Astrocyte (in vitro differentiated cells and primary cell): ENCODE measurements around the gene VASP. TPM values are rescaled to one million over a fixed set of nuclear protein-coding genes. Genes with fewer than 3 reads are reported as not detected.

Experiments
- DNase-seq: peaks from one replicate; pipeline ENCODE4 v3.0.0-alpha.2; 2010; ENCODE audit warnings: low read depth
- FAIRE-seq: peaks from 2 replicates; lab custom pipeline; 2011; peaks lifted over from hg19 to GRCh38; lab: Jason Lieb, UNC
- H2AFZ ChIP-seq: 2 replicates; pipeline ENCODE4 v1.6.0; 2012; ENCODE audit warnings: low read depth, low read length, inconsistent platforms
- H3K27ac ChIP-seq: 2 replicates; pipeline ENCODE4 v1.5.1; 2011; ENCODE audit warnings: low read depth, low read length, inconsistent platforms
- H3K27me3 ChIP-seq: 2 replicates; pipeline ENCODE4 v1.6.0; 2011; ENCODE audit warnings: low read length, inconsistent platforms; ENCODE audit not compliant: insufficient read depth
- H3K36me3 ChIP-seq: 2 replicates; pipeline ENCODE4 v1.5.1; 2011; ENCODE audit warnings: low read length, inconsistent platforms; ENCODE audit not compliant: insufficient read depth
- H3K4me1 ChIP-seq: 2 replicates; pipeline ENCODE4 v1.5.1; 2011; ENCODE audit warnings: low read length, inconsistent platforms; ENCODE audit not compliant: insufficient read depth
- H3K4me2 ChIP-seq: 2 replicates; pipeline ENCODE4 v1.6.0; 2012; ENCODE audit warnings: low read length, inconsistent platforms
- H3K4me3 ChIP-seq: 2 replicates; pipeline ENCODE4 v1.5.1; 2011; ENCODE audit warnings: low read depth, mild to moderate bottlenecking, low read length, inconsistent platforms; ENCODE audit not compliant: insufficient read depth
- H3K79me2 ChIP-seq: 2 replicates; pipeline ENCODE4 v1.6.0; 2012; ENCODE audit warnings: mild to moderate bottlenecking, low read length, inconsistent platforms; ENCODE audit not compliant: insufficient read depth
- H3K9ac ChIP-seq: 2 replicates; pipeline ENCODE4 v1.6.0; 2012; ENCODE audit warnings: mild to moderate bottlenecking, low read length, inconsistent platforms
- H3K9me3 ChIP-seq: 2 replicates; pipeline ENCODE4 v1.5.1; 2012; ENCODE audit warnings: low read depth, mild to moderate bottlenecking, low read length, inconsistent platforms; ENCODE audit not compliant: insufficient read depth
- H4K20me1 ChIP-seq: 2 replicates; pipeline ENCODE4 v1.6.0; 2012; ENCODE audit warnings: low read length, inconsistent platforms; ENCODE audit not compliant: insufficient read depth
- H3K27ac Mint-ChIP-seq: one replicate; pipeline ENCODE4 v1.8.0; 2021; ENCODE audit warnings: mild to moderate bottlenecking, mixed read lengths; ENCODE audit not compliant: unreplicated experiment
- H3K27me3 Mint-ChIP-seq: one replicate; pipeline ENCODE4 v1.8.0; 2021; ENCODE audit warnings: low read depth, mixed read lengths; ENCODE audit not compliant: unreplicated experiment
- H3K36me3 Mint-ChIP-seq: one replicate; pipeline ENCODE4 v1.8.0; 2021; ENCODE audit warnings: low read depth, mixed read lengths; ENCODE audit not compliant: unreplicated experiment
- H3K4me1 Mint-ChIP-seq: one replicate; pipeline ENCODE4 v1.8.0; 2021; ENCODE audit warnings: low read depth, mixed read lengths; ENCODE audit not compliant: unreplicated experiment
- H3K4me3 Mint-ChIP-seq: one replicate; pipeline ENCODE4 v1.8.0; 2021; ENCODE audit warnings: mild to moderate bottlenecking, moderate library complexity, mixed read lengths; ENCODE audit not compliant: unreplicated experiment
- H3K9me3 Mint-ChIP-seq: one replicate; pipeline ENCODE4 v1.8.0; 2021; ENCODE audit warnings: mild to moderate bottlenecking, mixed read lengths; ENCODE audit not compliant: unreplicated experiment
- EZH2 ChIP-seq: IDR thresholded peaks from 2 replicates; pipeline ENCODE4 v1.6.1; 2012; ENCODE audit warnings: mild to moderate bottlenecking, low read length, inconsistent platforms; ENCODE audit not compliant: insufficient read depth
- total RNA-seq: library from RNA; stranded (reverse); gene quantifications from 2 replicates; pipeline ENCODE4 v1.2.1, GENCODE V29; 2021
- TF ChIP-seq, protein P1 (sequence below): IDR thresholded peaks from 2 replicates; pipeline ENCODE4 v1.5.1; 2011; ENCODE audit warnings: low read depth, mild to moderate bottlenecking, inconsistent platforms, low read length, moderate library complexity; ENCODE audit not compliant: insufficient read depth

VASP gene
- total RNA-seq, 1 donor from 2014 or later: 222 TPM

DNA sequence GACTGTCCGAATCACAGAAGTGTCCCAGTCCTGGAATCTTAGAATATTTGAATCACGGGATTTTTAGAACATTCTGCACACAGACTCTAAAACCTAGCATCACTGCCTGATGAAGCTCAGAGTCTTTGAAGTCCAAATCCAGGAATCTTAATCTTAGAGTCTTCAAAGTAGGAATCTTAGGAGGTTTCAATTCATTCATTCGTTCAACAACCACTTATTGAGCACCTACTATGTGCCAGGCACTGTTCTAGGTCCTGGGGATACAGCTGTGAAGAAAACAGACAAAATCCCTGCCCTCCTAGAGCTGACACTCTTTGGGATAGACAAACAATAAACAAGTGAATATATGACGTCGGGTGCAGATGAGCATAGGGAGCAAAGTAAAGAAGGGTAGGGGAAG lies 12.1 kb upstream of the VASP start:
- TF ChIP-seq, protein P1, sequence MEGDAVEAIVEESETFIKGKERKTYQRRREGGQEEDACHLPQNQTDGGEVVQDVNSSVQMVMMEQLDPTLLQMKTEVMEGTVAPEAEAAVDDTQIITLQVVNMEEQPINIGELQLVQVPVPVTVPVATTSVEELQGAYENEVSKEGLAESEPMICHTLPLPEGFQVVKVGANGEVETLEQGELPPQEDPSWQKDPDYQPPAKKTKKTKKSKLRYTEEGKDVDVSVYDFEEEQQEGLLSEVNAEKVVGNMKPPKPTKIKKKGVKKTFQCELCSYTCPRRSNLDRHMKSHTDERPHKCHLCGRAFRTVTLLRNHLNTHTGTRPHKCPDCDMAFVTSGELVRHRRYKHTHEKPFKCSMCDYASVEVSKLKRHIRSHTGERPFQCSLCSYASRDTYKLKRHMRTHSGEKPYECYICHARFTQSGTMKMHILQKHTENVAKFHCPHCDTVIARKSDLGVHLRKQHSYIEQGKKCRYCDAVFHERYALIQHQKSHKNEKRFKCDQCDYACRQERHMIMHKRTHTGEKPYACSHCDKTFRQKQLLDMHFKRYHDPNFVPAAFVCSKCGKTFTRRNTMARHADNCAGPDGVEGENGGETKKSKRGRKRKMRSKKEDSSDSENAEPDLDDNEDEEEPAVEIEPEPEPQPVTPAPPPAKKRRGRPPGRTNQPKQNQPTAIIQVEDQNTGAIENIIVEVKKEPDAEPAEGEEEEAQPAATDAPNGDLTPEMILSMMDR: no peak
- no peak for TF ChIP-seq EZH2
- Histone ChIP-seq H4K20me1 (peaks cover 12% of the 10 kb centered on the region), H3K4me1 (peaks cover 11% of the 10 kb centered on the region), H3K9ac (no peak overlapping the region), H3K9me3 (no peaks in the 10 kb centered on the region), H2AFZ (no peak overlapping the region), H3K27me3 (peaks cover 13% of the 10 kb centered on the region), H3K4me2 (no peak overlapping the region), H3K4me3 (no peak overlapping the region), H3K27ac (no peak overlapping the region), H3K79me2 (no peaks in the 10 kb centered on the region), H3K36me3 (no peaks in the 10 kb centered on the region)
- no peak for FAIRE-seq
- no peak for DNase-seq
- Mint-ChIP-seq H3K36me3 (peaks cover 3% of the 10 kb centered on the region), H3K27me3 (peaks cover 17% of the 10 kb centered on the region), H3K27ac (no peak overlapping the region), H3K9me3 (peaks cover 2% of the 10 kb centered on the region), H3K4me3 (peak overlapping the region; percentile 79), H3K4me1 (peaks cover 5% of the 10 kb centered on the region)

DNA sequence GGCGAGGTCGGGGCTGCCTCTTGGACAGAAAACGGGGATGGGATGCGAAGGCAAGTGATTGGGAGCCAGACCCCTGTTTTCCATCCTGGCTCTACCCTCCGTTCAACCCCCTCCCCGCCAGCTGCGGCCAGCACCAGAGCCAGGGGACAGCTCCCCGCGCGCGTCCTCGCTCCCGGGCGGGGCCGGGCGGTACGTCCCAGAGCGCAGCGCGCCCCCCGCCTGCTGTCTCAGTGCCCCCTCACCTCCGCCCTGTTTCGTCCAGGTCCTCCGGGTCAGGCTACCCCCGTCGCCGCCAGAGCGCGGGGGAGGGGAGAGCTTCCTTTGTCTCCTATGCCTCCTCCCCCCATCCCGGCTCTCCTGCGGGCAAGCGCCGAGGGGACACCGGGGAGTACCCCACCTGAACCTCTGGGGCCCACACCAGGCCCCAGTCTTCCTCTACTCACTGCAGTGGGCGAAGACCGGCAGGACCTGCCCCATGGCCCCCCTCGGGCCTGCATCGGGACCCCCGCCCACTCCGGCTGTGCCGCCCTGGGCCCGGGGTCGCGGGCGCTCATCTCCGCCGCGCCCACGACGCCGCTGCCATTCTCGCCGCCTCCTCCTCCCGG lies 10.8 kb upstream of the VASP start:
- no peak for TF ChIP-seq EZH2
- TF ChIP-seq, protein P1: no peak
- peak overlapping the region; percentile 72 for H3K9ac ChIP-seq
- FAIRE-seq: no peak

DNA sequence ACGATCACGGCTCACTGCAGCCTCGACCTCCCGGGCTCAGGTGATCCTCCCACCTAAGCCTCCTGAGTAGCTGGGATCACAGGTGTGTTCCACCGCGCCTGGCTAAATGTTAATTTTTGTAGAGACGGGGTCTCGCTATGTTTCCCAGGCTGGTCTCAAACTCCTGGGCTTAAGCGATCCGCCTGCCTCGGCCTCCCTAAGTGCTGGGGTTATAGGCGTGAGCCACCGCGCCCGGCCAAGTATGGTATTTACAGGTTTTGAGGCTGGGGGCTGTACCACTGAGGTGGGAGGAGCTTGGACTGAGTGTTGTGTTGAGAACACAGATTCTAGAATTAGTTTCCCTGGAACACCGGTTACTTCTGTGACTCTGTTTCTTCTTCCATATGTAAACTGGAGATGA lies 9.5 kb upstream of the VASP start:
- H3K36me3 ChIP-seq: no peaks in the 10 kb centered on the region
- Mint-ChIP-seq H3K4me3 (no peak overlapping the region), H3K9me3 (peaks cover 2% of the 10 kb centered on the region), H3K4me1 (peaks cover 3% of the 10 kb centered on the region), H3K27me3 (peaks cover 24% of the 10 kb centered on the region), H3K27ac (peak overlapping the region; percentile 26), H3K36me3 (peaks cover 3% of the 10 kb centered on the region)
- peaks cover 11% of the 10 kb centered on the region for H3K4me1 ChIP-seq
- H3K9me3 ChIP-seq: no peaks in the 10 kb centered on the region
- H3K4me2 ChIP-seq: peak overlapping the region; percentile 77
- no peak overlapping the region for H3K9ac ChIP-seq
- peaks cover 12% of the 10 kb centered on the region for H4K20me1 ChIP-seq
- peaks cover 13% of the 10 kb centered on the region for H3K27me3 ChIP-seq
- TF ChIP-seq EZH2: no peak
- TF ChIP-seq, protein P1: no peak
- no peak overlapping the region for H3K27ac ChIP-seq
- no peak for DNase-seq
- no peak overlapping the region for H3K4me3 ChIP-seq
- H3K79me2 ChIP-seq: no peaks in the 10 kb centered on the region
- no peak for FAIRE-seq
- no peak overlapping the region for H2AFZ ChIP-seq

More for the DNA sequence above, 10.8 kb upstream of the VASP start:
- peak overlapping the region; percentile 79 for H3K4me3 Mint-ChIP-seq
- H3K27me3 ChIP-seq: peaks cover 13% of the 10 kb centered on the region
- H3K9me3 ChIP-seq: no peaks in the 10 kb centered on the region
- H3K36me3 ChIP-seq: no peaks in the 10 kb centered on the region
- H3K27ac ChIP-seq: no peak overlapping the region
- H3K4me1 Mint-ChIP-seq: peaks cover 5% of the 10 kb centered on the region
- H3K4me2 ChIP-seq: peak overlapping the region; percentile 99
- peak overlapping the region; percentile 56 for H2AFZ ChIP-seq
- DNase-seq: no peak
- peaks cover 12% of the 10 kb centered on the region for H4K20me1 ChIP-seq
- H3K9me3 Mint-ChIP-seq: peaks cover 2% of the 10 kb centered on the region
- peaks cover 11% of the 10 kb centered on the region for H3K4me1 ChIP-seq
- no peak overlapping the region for H3K27ac Mint-ChIP-seq
- H3K4me3 ChIP-seq: peak overlapping the region; percentile 73
- H3K79me2 ChIP-seq: no peaks in the 10 kb centered on the region
- peaks cover 24% of the 10 kb centered on the region for H3K27me3 Mint-ChIP-seq
- H3K36me3 Mint-ChIP-seq: peaks cover 3% of the 10 kb centered on the region
